T-helper 2 cell treated with Interferon-gamma antibody and Interleukin-4, amounts not matched to agents 5 μg/mL and 100 μg/mL, for 36 hours (primary cell): ENCODE results near the gene STAG2.
"Not testable (repeated sequence)": the region's sequence is repeated elsewhere in the genome, so short reads cannot be mapped to it uniquely, and the experiment has no call there.

Experiments
- DNase-seq: peaks from one replicate; pipeline ENCODE4 v3.0.0; 2021; ENCODE audit warnings: low spot score
- H3K27ac Mint-ChIP-seq: one replicate; pipeline ENCODE4 v1.8.0; 2021; ENCODE audit warnings: mild to moderate bottlenecking, mixed read lengths
- H3K27me3 Mint-ChIP-seq: one replicate; pipeline ENCODE4 v1.8.0; 2021; ENCODE audit warnings: low read depth, mixed read lengths
- H3K36me3 Mint-ChIP-seq: one replicate; pipeline ENCODE4 v1.8.0; 2021; ENCODE audit warnings: low read depth, mixed read lengths
- H3K4me1 Mint-ChIP-seq: one replicate; pipeline ENCODE4 v1.8.0; 2021; ENCODE audit warnings: low read depth, mixed read lengths
- H3K4me3 Mint-ChIP-seq: one replicate; pipeline ENCODE4 v1.8.0; 2022; ENCODE audit warnings: mild to moderate bottlenecking, moderate library complexity, mixed read lengths
- H3K9me3 Mint-ChIP-seq: one replicate; pipeline ENCODE4 v1.8.0; 2021; ENCODE audit warnings: mixed read lengths

Gene STAG2

DNA sequence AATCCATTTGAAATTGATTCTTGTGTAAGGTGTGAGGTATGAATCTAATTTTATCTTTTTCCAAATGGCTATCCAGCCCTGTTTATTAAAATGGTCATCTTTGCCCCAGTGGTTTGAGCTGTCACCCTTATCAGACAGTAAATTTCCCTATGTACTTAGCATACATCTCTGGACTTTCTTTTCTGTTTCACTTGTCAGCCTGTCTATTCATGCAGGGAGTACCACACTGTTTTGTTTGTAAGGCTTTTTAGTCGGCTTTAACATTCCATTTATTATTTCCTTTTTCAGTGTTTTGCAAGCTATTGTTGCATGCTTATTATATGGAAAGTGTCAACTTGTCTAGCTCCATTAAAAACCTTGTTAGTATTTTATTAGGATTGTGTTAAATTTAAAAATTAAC, 155.8 kb downstream of the STAG2 start:
- no peaks in the 10 kb centered on the region for H3K27me3 Mint-ChIP-seq
- no peak for DNase-seq
- H3K36me3 Mint-ChIP-seq = no peaks in the 10 kb centered on the region
- H3K4me1 Mint-ChIP-seq = no peaks in the 10 kb centered on the region
- H3K27ac Mint-ChIP-seq = no peak overlapping the region
- H3K4me3 Mint-ChIP-seq = no peak overlapping the region
- H3K9me3 Mint-ChIP-seq = no peaks in the 10 kb centered on the region

DNA sequence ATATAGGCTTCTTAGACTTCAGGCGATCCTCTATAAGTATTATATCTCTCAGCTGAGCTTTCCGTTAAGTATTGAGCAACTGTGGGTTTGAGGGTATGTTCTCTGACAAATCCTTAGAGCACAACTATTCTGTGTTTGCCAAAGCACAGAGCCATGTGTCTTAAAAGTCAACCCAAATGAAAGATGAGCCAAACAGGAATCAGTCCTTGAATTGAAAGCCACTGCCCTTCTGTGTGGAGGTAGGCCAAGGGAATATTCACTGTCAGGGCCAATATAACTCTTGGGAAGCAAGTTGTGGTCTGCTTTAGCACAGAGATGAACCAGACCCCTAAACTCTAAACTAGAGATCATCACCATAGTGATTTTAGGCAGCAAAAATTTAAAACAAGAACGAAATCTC, 164.0 kb downstream of the STAG2 start:
- no peaks in the 10 kb centered on the region for H3K36me3 Mint-ChIP-seq
- no peak for DNase-seq
- H3K4me3 Mint-ChIP-seq = no peak overlapping the region
- no peak overlapping the region for H3K27ac Mint-ChIP-seq
- H3K4me1 Mint-ChIP-seq = no peaks in the 10 kb centered on the region
- no peaks in the 10 kb centered on the region for H3K9me3 Mint-ChIP-seq
- H3K27me3 Mint-ChIP-seq = no peaks in the 10 kb centered on the region

DNA sequence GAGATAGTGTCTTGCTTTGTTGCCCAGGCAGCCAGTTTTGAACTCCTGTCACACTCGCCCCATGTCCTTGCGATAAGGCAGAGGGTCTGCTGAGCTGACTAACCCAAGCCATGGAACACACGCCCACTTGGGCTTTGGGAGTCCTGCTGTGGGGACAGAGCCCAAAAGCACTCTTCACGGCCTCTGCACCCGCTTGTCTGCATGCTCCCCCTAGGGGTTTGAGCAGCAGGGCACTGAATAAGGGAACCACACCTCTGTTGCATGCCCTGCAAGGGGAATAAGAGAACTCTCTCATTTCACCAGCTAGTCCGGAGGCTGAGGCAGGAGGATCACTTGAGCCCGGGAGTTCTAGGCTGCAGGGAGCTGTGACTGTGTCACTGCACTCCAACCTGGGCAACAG, 166.0 kb downstream of the STAG2 start:
- Mint-ChIP-seq H3K36me3 (no peaks in the 10 kb centered on the region), H3K9me3 (no peaks in the 10 kb centered on the region), H3K4me1 (no peaks in the 10 kb centered on the region), H3K27me3 (no peaks in the 10 kb centered on the region), H3K27ac (no peak overlapping the region), H3K4me3 (no peak overlapping the region)
- no peak for DNase-seq

DNA sequence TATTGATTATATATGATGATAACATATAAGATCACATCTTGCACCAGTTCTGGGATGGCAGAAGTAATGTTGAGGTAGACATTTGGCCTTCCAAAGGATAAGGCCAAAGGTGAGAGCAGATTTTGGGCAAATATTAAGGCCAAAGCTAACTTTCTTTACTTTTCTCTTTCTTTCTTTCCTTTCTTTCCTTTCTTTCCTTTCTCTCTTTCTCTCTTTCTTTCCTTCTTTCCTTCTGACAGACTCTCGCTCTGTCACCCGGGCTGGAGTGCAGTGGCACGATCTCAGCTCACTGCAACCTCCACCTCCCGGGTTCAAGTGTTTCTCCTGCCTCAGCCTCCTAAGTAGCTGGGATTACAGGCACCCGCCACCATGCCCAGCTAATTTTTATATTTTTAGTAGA, 170.9 kb downstream of the STAG2 start:
- not testable (repeated sequence) for H3K9me3 Mint-ChIP-seq, H3K4me1 Mint-ChIP-seq, H3K27ac Mint-ChIP-seq, H3K36me3 Mint-ChIP-seq, H3K27me3 Mint-ChIP-seq, H3K4me3 Mint-ChIP-seq, DNase-seq

DNA sequence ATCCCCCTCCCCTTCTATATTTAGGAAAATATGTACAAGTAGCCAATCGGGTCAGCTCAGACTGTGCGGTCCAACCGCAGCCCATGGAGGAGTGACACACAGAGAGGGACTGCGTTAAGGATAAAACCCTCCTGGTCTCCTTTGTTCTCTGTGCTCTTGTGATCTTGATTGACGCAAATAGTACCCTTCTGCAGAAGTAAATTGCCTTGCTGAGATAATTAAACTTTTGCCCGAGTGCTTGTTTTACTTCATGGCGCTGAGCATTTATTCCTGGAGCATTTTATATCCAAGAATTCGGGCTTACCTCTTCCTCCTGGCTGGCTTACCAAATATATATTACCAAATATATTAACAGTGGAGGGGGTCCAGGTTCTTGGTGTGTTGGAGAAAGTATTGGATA, 184.2 kb downstream of the STAG2 start:
- Mint-ChIP-seq H3K27ac (no peak overlapping the region), H3K36me3 (no peaks in the 10 kb centered on the region), H3K4me3 (no peak overlapping the region), H3K27me3 (no peaks in the 10 kb centered on the region), H3K4me1 (peaks cover 2% of the 10 kb centered on the region), H3K9me3 (peaks cover 5% of the 10 kb centered on the region)
- DNase-seq = no peak

DNA sequence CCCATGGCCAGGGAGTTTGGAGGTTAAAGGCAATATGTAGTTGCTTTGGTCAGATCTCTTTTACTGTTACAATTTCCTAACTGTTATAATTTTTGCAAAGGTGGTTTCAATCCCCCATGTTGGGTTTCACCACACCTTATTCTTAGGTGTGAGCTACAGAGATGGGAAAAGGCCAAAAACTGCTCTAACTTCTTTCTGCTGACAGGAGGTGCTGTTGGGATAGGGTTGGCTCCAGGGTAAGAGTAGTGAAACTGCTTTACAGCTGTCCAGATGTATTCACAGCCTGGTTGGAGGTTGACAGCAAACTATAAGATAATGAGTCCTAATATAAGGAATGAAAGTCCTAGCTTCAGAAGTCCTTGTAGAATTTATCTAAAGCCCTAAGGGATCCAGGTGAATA, 189.7 kb downstream of the STAG2 start:
- DNase-seq = no peak

More for the DNA sequence above, 189.7 kb downstream of the STAG2 start:
- Mint-ChIP-seq H3K4me3 (no peak overlapping the region), H3K27me3 (no peaks in the 10 kb centered on the region), H3K27ac (no peak overlapping the region), H3K4me1 (no peaks in the 10 kb centered on the region), H3K36me3 (no peaks in the 10 kb centered on the region), H3K9me3 (peaks cover 5% of the 10 kb centered on the region)
